WTC11 (cell line): ENCODE measurements around the gene KBTBD2. TPM values are rescaled to one million over a fixed set of nuclear protein-coding genes. Genes with fewer than 3 reads are reported as not detected.
A peak's percentile ranks its signal among the peaks of the same experiment; 100 is the strongest.

Source experiments
- ATAC-seq: fragments of 200-7000 bp; cut with Tn5 transposase; 2 replicates; pipeline ENCODE4 v1.10.0; 2021; ENCODE audit warnings: mild to moderate bottlenecking, moderate library complexity
- CTCF ChIA-PET: fragments of 300-600 bp; sonication (Branson Sonifier 250); formaldehyde crosslinking; loops from one replicate; lab custom pipeline; 2021; ENCODE audit warnings: antibody characterized with exemption; lab: Charles Lee
- POLR2A ChIA-PET: fragments of 350-600 bp; sonication (Branson Sonifier 250); formaldehyde crosslinking; loops from one replicate; lab custom pipeline; 2021; ENCODE audit warnings: antibody characterized with exemption; lab: Charles Lee
- DNase-seq: peaks from one replicate; pipeline ENCODE4 v3.0.0; 2021; ENCODE audit warnings: low spot score
- H3K27ac Mint-ChIP-seq: 2 replicates; pipeline ENCODE4 v1.8.0; 2021; ENCODE audit warnings: mixed read lengths
- H3K27me3 Mint-ChIP-seq: 2 replicates; pipeline ENCODE4 v1.8.0; 2021; ENCODE audit warnings: low read depth, mild to moderate bottlenecking, moderate library complexity, mixed read lengths
- H3K36me3 Mint-ChIP-seq: 2 replicates; pipeline ENCODE4 v1.8.0; 2021; ENCODE audit warnings: mixed read lengths
- H3K4me1 Mint-ChIP-seq: 2 replicates; pipeline ENCODE4 v1.8.0; 2022; ENCODE audit warnings: mixed read lengths
- H3K4me3 Mint-ChIP-seq: 2 replicates; pipeline ENCODE4 v1.8.0; 2021; ENCODE audit warnings: mild to moderate bottlenecking, moderate library complexity, mixed read lengths
- H3K9me3 Mint-ChIP-seq: 2 replicates; pipeline ENCODE4 v1.8.0; 2021; ENCODE audit warnings: mixed read lengths
- ATF2 ChIP-seq: sonication (generic); formaldehyde crosslinking; IDR thresholded peaks from 2 replicates; pipeline ENCODE4 v1.8.1; 2022; ENCODE audit warnings: low read depth, missing genetic modification reagents, borderline replicate concordance
- ATF3 ChIP-seq: sonication (generic); formaldehyde crosslinking; conservative IDR thresholded peaks from 2 replicates; pipeline ENCODE4 v1.8.1; 2022; ENCODE audit warnings: mild to moderate bottlenecking, missing genetic modification reagents
- CBFB ChIP-seq: sonication (generic); formaldehyde crosslinking; IDR thresholded peaks from 2 replicates; pipeline ENCODE4 v1.8.1; 2022; ENCODE audit warnings: mild to moderate bottlenecking, low read depth, missing genetic modification reagents
- CDX4 ChIP-seq: fragments of 250-450 bp; sonication (Bioruptor Pico); IDR thresholded peaks from 2 replicates; pipeline ENCODE4 v1.9.0; 2021; ENCODE audit warnings: moderate library complexity, mild to moderate bottlenecking, inconsistent platforms, borderline replicate concordance
- E2F5 ChIP-seq: sonication (generic); formaldehyde crosslinking; IDR thresholded peaks from 2 replicates; pipeline ENCODE4 v1.8.1; 2022; ENCODE audit warnings: mild to moderate bottlenecking, moderate library complexity, missing genetic modification reagents
- ERG ChIP-seq: fragments of 250-450 bp; sonication (Bioruptor Pico); IDR thresholded peaks from 2 replicates; pipeline ENCODE4 v1.8.0; 2021; ENCODE audit warnings: mild to moderate bottlenecking
- ETV6 ChIP-seq: sonication (generic); formaldehyde crosslinking; IDR thresholded peaks from 2 replicates; pipeline ENCODE4 v1.8.1; 2022; ENCODE audit warnings: mild to moderate bottlenecking, missing genetic modification reagents
- FOXK1 ChIP-seq: sonication (generic); formaldehyde crosslinking; IDR thresholded peaks from 2 replicates; pipeline ENCODE4 v1.8.0; 2022; ENCODE audit warnings: mild to moderate bottlenecking, moderate library complexity, missing genetic modification reagents
- GABPB1 ChIP-seq: sonication (generic); formaldehyde crosslinking; IDR thresholded peaks from 2 replicates; pipeline ENCODE4 v1.8.1; 2023; ENCODE audit warnings: mild to moderate bottlenecking, missing genetic modification reagents
- GRHL2 ChIP-seq: fragments of 250-450 bp; sonication (Bioruptor Pico); IDR thresholded peaks from 2 replicates; pipeline ENCODE4 v1.8.0; 2022; ENCODE audit warnings: mild to moderate bottlenecking, moderate library complexity; ENCODE audit not compliant: insufficient replicate concordance, severe bottlenecking
- MLX ChIP-seq: sonication (generic); formaldehyde crosslinking; IDR thresholded peaks from 2 replicates; pipeline ENCODE4 v1.8.1; 2023; ENCODE audit warnings: mild to moderate bottlenecking, missing genetic modification reagents, moderate library complexity
- MXD4 ChIP-seq: fragments of 250-450 bp; sonication (Bioruptor Pico); IDR thresholded peaks from 2 replicates; pipeline ENCODE4 v1.8.0; 2021; ENCODE audit warnings: mild to moderate bottlenecking, moderate library complexity, borderline replicate concordance
- NFATC4 ChIP-seq: fragments of 250-450 bp; sonication (Bioruptor Pico); IDR thresholded peaks from 2 replicates; pipeline ENCODE4 v1.9.0; 2021; ENCODE audit warnings: mild to moderate bottlenecking
- NR1H2 ChIP-seq: sonication (generic); formaldehyde crosslinking; IDR thresholded peaks from 2 replicates; pipeline ENCODE4 v1.9.0; 2021; ENCODE audit warnings: mild to moderate bottlenecking, moderate library complexity, missing genetic modification reagents
- NR3C1 ChIP-seq: sonication (generic); formaldehyde crosslinking; conservative IDR thresholded peaks from 2 replicates; pipeline ENCODE4 v1.8.1; 2023; ENCODE audit warnings: low read depth, mild to moderate bottlenecking, missing genetic modification reagents
- OVOL2 ChIP-seq: fragments of 250-450 bp; sonication (Bioruptor Pico); IDR thresholded peaks from 2 replicates; pipeline ENCODE4 v1.9.0; 2021; ENCODE audit warnings: mild to moderate bottlenecking, borderline replicate concordance
- PRRX2 ChIP-seq: fragments of 250-450 bp; sonication (Bioruptor Pico); IDR thresholded peaks from 2 replicates; pipeline ENCODE4 v1.8.0; 2021; ENCODE audit warnings: mild to moderate bottlenecking
- RORB ChIP-seq: fragments of 250-450 bp; sonication (Bioruptor Pico); IDR thresholded peaks from 2 replicates; pipeline ENCODE4 v1.9.0; 2021; ENCODE audit warnings: mild to moderate bottlenecking
- TCF7 ChIP-seq: sonication (generic); formaldehyde crosslinking; IDR thresholded peaks from 2 replicates; pipeline ENCODE4 v1.8.0; 2022; ENCODE audit warnings: mild to moderate bottlenecking, low read depth, missing genetic modification reagents, moderate library complexity
- ZBTB43 ChIP-seq: sonication (generic); formaldehyde crosslinking; IDR thresholded peaks from 2 replicates; pipeline ENCODE4 v1.8.1; 2023; ENCODE audit warnings: mild to moderate bottlenecking, missing genetic modification reagents
- ZNF138 ChIP-seq: sonication (generic); formaldehyde crosslinking; conservative IDR thresholded peaks from 2 replicates; pipeline ENCODE4 v1.8.1; 2022; ENCODE audit warnings: mild to moderate bottlenecking, moderate library complexity, missing genetic modification reagents
- ZNF281 ChIP-seq: sonication (generic); formaldehyde crosslinking; IDR thresholded peaks from 2 replicates; pipeline ENCODE4 v1.8.0; 2023; ENCODE audit warnings: mild to moderate bottlenecking, missing genetic modification reagents
- total RNA-seq: library from RNA; stranded (reverse); gene quantifications from 3 replicates; pipeline ENCODE4 v1.2.3, GENCODE V29; 2021

The KBTBD2 gene
- total RNA-seq, 1 experiment from 2014 or later = 29.7 TPM

- CTCF ChIA-PET = interaction anchor here (0.6 to 7.0 kb wide), 2 partner anchors 42 to 251 kb away, joined by 3 to 29 read pairs; no protein-coding TSS in a partner anchor
- POLR2A ChIA-PET = no interaction called here
- Mint-ChIP-seq H3K36me3 (no peaks in the 10 kb centered on the region), H3K4me1 (peaks cover 38% of the 10 kb centered on the region), H3K9me3 (no peaks in the 10 kb centered on the region), H3K27me3 (no peaks in the 10 kb centered on the region), H3K4me3 (0 out of 2 replicates have a peak overlapping the region, but pooled peaks have one; percentile 4), H3K27ac (no peak overlapping the region; the same call in 1 of the 2 replicates)
- ATAC-seq (no peak), DNase-seq (no peak)
- no peak for TF ChIP-seq RORB
- no peak for TF ChIP-seq GRHL2 (CRISPR knock-in tag)
- TF ChIP-seq CDX4 (CRISPR knock-in tag) = no peak
- TF ChIP-seq OVOL2 = no peak
- no peak for TF ChIP-seq NR1H2 (CRISPR knock-in tag)
- TF ChIP-seq ERG = no peak
- no peak for TF ChIP-seq CBFB (CRISPR knock-in tag)
- TF ChIP-seq ZNF281 = no peak
- TF ChIP-seq ZBTB43 (CRISPR knock-in tag) = no peak
- TF ChIP-seq NR3C1 (CRISPR knock-in tag) = no peak
- no peak for TF ChIP-seq NFATC4 (CRISPR knock-in tag)
- no peak for TF ChIP-seq MXD4
- no peak for TF ChIP-seq TCF7 (CRISPR knock-in tag)
- no peak for TF ChIP-seq GABPB1 (CRISPR knock-in tag)
- no peak for TF ChIP-seq ZNF138 (CRISPR knock-in tag)
Measured at GRCh38 chr7:32888505-32888904, 3.1 kb downstream of the KBTBD2 start.

GRCh38 chr7:32887395-32887794 is 4.2 kb downstream of the KBTBD2 start:
- TF ChIP-seq PRRX2 (CRISPR knock-in tag) (no peak), E2F5 (CRISPR knock-in tag) (no peak), ATF2 (CRISPR knock-in tag) (no peak), ETV6 (CRISPR knock-in tag) (no peak), ATF3 (CRISPR knock-in tag) (no peak), MLX (no peak), OVOL2 (no peak), FOXK1 (no peak), ZNF138 (CRISPR knock-in tag) (no peak)
- ATAC-seq (no peak), DNase-seq (no peak)
- POLR2A ChIA-PET = no interaction called here
- H3K9me3 Mint-ChIP-seq = no peaks in the 10 kb centered on the region
- no peaks in the 10 kb centered on the region for H3K36me3 Mint-ChIP-seq
- CTCF ChIA-PET = interaction anchor here (0.9 to 7.0 kb wide), 2 partner anchors 40 to 56 kb away, joined by 3 to 29 read pairs; no protein-coding TSS in a partner anchor
- H3K4me1 Mint-ChIP-seq = peaks cover 28% of the 10 kb centered on the region
- H3K27me3 Mint-ChIP-seq = no peaks in the 10 kb centered on the region
- no peak overlapping the region for H3K4me3 Mint-ChIP-seq
- no peak overlapping the region for H3K27ac Mint-ChIP-seq
